Osteoblast (primary cell): Measurements from ENCODE around the gene RHOF. TPM values are rescaled to one million over a fixed set of nuclear protein-coding genes. Genes with fewer than 3 reads are reported as not detected.

Source experiments
- DNase-seq: peaks from one replicate; pipeline ENCODE4 v3.0.0; 2011; ENCODE audit warnings: low spot score, mixed read lengths; ENCODE audit not compliant: insufficient read length; ENCODE audit errors: missing footprints
- H2AFZ ChIP-seq: 2 replicates; pipeline ENCODE4 v1.6.0; 2011; ENCODE audit warnings: mild to moderate bottlenecking, low read length
- H3K27ac ChIP-seq: 2 replicates; pipeline ENCODE4 v1.5.1; 2011; ENCODE audit warnings: mild to moderate bottlenecking, low read depth, low read length, moderate library complexity
- H3K27me3 ChIP-seq: 2 replicates; pipeline ENCODE4 v1.6.0; 2012; ENCODE audit warnings: mild to moderate bottlenecking, control low read depth, inconsistent platforms, low read length, moderate library complexity; ENCODE audit not compliant: insufficient read depth
- H3K36me3 ChIP-seq: 2 replicates; pipeline ENCODE4 v1.5.1; 2011; ENCODE audit warnings: mild to moderate bottlenecking, low read length, control low read depth, moderate library complexity; ENCODE audit not compliant: insufficient read depth
- H3K4me1 ChIP-seq: 2 replicates; pipeline ENCODE4 v1.5.1; 2011; ENCODE audit warnings: mild to moderate bottlenecking, low read length, control low read depth, moderate library complexity; ENCODE audit not compliant: insufficient read depth
- H3K4me2 ChIP-seq: 2 replicates; pipeline ENCODE4 v1.6.0; 2011; ENCODE audit warnings: mild to moderate bottlenecking, low read length; ENCODE audit not compliant: insufficient read depth
- H3K4me3 ChIP-seq: fragments of 200-600 bp; sonication (generic); 3 replicates; pipeline ENCODE4 v1.5.1; 2012; ENCODE audit warnings: mild to moderate bottlenecking, low read length, inconsistent platforms; ENCODE audit not compliant: insufficient read depth
- H3K79me2 ChIP-seq: 2 replicates; pipeline ENCODE4 v1.6.0; 2012; ENCODE audit warnings: mild to moderate bottlenecking, low read length, control low read depth, inconsistent platforms; ENCODE audit not compliant: insufficient read depth
- H3K9me3 ChIP-seq: 2 replicates; pipeline ENCODE4 v1.5.1; 2011; ENCODE audit warnings: low read depth, low read length, control low read depth
- H4K20me1 ChIP-seq: 2 replicates; pipeline ENCODE4 v1.6.0; 2012; ENCODE audit warnings: mild to moderate bottlenecking, low read length, control low read depth; ENCODE audit not compliant: insufficient read depth
- total RNA-seq: library from RNA; depleted of rRNA; stranded (reverse); fragments of >200 nt; gene quantifications from 2 replicates; pipeline ENCODE4 v1.2.3, GENCODE V29; 2012
- TF ChIP-seq, protein P1 (sequence below): IDR thresholded peaks from 2 replicates; pipeline ENCODE4 v1.5.1; 2011; ENCODE audit warnings: mild to moderate bottlenecking, low read depth, low read length, moderate library complexity; ENCODE audit errors: extremely low read depth

RHOF gene
- total RNA-seq, 1 donor = 8.3 TPM

DNA sequence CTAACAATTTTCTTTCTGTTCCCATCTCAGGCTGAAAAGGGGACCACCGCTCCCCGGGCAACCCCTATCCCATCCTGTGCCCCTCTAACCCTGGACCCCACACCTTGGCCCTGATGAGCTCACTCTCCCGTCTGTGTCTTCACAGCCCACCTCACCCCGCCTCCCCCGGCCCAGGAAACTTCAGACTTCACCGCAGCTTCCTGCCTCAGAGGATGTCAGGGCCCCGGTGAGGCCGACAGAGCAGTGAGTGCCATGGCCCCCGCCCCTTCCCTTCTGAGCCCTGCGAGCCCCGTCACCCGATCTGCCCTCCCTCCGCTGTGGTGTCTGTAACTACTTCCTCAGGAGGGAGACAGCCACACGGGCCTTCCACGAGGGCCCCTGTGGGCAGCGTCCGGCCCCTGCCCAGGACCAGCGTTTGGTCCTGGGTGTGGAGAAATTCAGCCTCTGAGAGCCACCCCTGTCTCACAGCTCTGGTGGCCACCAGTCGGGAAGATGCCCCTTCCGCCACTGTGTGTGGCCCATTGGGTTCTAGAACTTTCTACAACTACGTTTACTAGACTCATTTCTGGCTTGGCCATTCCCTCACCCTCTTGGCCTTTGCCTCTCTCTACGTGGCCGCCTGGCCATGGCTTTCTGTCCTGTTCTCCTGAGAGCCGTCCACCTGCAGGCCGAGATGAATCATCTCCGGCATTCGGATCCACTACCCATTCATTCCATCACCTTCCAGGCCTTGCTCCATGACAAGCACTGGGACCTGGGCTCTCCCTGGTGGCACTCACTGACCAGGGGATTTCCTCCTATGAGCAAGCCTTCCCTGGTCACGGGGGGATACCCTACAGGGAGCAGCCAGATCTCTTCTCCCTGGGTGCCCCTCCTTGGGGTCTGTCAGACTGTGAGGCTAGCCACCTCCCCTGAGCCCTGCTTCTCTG is 3.4 kb downstream of the RHOF start:
- Histone ChIP-seq H3K36me3 (no peaks in the 10 kb centered on the region), H3K4me1 (peaks cover 22% of the 10 kb centered on the region), H3K4me2 (no peak overlapping the region), H3K9me3 (no peaks in the 10 kb centered on the region), H2AFZ (peak overlapping the region; percentile 22), H3K4me3 (no peak overlapping the region), H3K79me2 (peaks cover under 1% of the 10 kb centered on the region), H3K27me3 (no peaks in the 10 kb centered on the region), H3K27ac (no peak overlapping the region), H4K20me1 (peaks cover 3% of the 10 kb centered on the region)
- TF ChIP-seq, protein P1, sequence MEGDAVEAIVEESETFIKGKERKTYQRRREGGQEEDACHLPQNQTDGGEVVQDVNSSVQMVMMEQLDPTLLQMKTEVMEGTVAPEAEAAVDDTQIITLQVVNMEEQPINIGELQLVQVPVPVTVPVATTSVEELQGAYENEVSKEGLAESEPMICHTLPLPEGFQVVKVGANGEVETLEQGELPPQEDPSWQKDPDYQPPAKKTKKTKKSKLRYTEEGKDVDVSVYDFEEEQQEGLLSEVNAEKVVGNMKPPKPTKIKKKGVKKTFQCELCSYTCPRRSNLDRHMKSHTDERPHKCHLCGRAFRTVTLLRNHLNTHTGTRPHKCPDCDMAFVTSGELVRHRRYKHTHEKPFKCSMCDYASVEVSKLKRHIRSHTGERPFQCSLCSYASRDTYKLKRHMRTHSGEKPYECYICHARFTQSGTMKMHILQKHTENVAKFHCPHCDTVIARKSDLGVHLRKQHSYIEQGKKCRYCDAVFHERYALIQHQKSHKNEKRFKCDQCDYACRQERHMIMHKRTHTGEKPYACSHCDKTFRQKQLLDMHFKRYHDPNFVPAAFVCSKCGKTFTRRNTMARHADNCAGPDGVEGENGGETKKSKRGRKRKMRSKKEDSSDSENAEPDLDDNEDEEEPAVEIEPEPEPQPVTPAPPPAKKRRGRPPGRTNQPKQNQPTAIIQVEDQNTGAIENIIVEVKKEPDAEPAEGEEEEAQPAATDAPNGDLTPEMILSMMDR = no peak
- no peak for DNase-seq

DNA sequence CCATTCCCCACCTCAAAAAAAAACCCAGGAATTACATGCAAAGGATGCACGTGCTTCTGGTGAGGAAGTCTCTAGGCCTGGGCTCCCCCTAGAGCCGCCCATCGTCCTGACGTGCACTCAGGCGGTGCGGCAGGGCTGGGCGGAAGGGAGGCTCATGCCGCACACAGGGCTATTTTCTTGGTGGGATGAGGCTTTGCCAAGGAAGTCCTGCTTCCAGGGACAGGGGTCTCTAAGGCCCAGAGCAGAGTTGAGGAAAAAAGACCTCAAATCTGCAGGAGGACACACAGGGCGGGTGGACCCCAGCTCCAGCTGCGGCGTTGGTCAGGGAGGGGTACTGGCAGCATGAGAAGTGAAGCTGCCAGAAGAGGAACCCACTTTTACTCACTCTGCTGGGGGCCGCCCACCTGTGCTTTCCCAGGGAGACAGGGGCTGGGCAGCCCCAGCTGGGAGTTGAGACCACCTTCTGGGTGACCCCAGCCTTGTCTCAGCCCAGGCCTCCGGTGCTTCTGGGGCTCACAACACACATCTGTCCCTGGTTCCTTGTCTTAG is 4.2 kb downstream of the RHOF start:
- no peak overlapping the region for H3K4me2 ChIP-seq
- H3K27ac ChIP-seq = no peak overlapping the region
- no peaks in the 10 kb centered on the region for H3K36me3 ChIP-seq
- no peak overlapping the region for H2AFZ ChIP-seq
- no peaks in the 10 kb centered on the region for H3K79me2 ChIP-seq
- TF ChIP-seq, protein P1 = no peak
- no peaks in the 10 kb centered on the region for H3K9me3 ChIP-seq
- H3K4me1 ChIP-seq = peaks cover 22% of the 10 kb centered on the region
- H3K27me3 ChIP-seq = no peaks in the 10 kb centered on the region
- no peak overlapping the region for H3K4me3 ChIP-seq
- DNase-seq = no peak
- peaks cover 6% of the 10 kb centered on the region for H4K20me1 ChIP-seq

DNA sequence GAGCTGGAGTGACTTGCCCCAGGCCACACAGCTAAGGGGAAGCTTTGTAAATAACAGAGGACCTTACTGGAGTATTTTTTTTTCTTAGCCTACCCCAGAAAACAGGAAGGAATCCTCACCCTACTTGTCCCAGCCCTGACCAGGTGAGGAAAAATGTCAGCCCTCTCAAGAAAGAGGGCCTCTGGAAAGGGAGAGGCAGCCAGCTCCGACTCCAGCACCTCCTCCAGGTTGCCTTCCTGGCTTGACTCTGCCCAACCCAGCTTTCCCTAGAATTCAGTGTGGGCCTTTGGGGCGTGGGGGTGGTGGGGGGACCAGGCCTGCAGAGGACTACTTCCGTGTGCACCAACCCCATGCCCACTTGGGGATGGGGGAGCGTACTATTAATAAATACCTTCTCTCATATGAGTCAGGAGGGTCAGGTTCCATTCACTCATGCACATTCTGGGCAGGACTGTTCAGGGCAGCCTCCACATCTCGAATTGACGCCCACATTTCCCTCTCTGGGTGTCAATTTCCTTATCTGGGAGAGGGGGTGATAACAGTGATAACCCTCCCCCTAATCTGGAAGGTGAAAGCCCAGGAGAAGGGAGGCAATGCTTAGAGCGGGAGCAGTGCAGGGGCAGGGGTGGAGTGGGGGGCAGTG is 5.2 kb downstream of the RHOF start:
- no peak overlapping the region for H3K27ac ChIP-seq
- DNase-seq = no peak
- no peak overlapping the region for H3K4me2 ChIP-seq
- no peaks in the 10 kb centered on the region for H3K27me3 ChIP-seq
- no peaks in the 10 kb centered on the region for H3K79me2 ChIP-seq
- H3K4me1 ChIP-seq = peaks cover 19% of the 10 kb centered on the region
- H3K9me3 ChIP-seq = no peaks in the 10 kb centered on the region
- H3K36me3 ChIP-seq = no peaks in the 10 kb centered on the region
- H3K4me3 ChIP-seq = no peak overlapping the region
- H2AFZ ChIP-seq = no peak overlapping the region
- H4K20me1 ChIP-seq = peaks cover 6% of the 10 kb centered on the region
- TF ChIP-seq, protein P1 = no peak
